Heart right ventricle (tissue), 16 donors: ENCODE measurements around the gene PLXNC1. TPM values are rescaled to one million over a fixed set of nuclear protein-coding genes. Genes with fewer than 3 reads are reported as not detected.
A peak's percentile ranks its signal among the peaks of the same experiment; 100 is the strongest.

Source experiments
- ATAC-seq, 8 donors: fragments of 200-7000 bp; cut with Tn5 transposase; one replicate each; pipeline ENCODE4 v1.9.1; 2020; ENCODE audit warnings: mild to moderate bottlenecking in 8 of 8, moderate library complexity in 8 of 8, moderate number of reproducible peaks in 1 of 8
- DNase-seq, 2 donors: peaks; one replicate each; pipeline ENCODE4 v3.0.0-alpha.2; 2020
- H3K27ac ChIP-seq, 10 donors: fragments of 200-600 bp; sonication (generic) in 2 of 10; one replicate each; pipeline versions ENCODE4 v1.5.0 to v1.8.0; 2020 to 2022; ENCODE audit warnings: mild to moderate bottlenecking in 3 of 10
- H3K27me3 ChIP-seq, 7 donors: fragments of 200-600 bp; one replicate each; pipeline ENCODE4 v1.8.0; 2021 to 2022; ENCODE audit warnings: mild to moderate bottlenecking in 2 of 7
- H3K36me3 ChIP-seq, 9 donors: fragments of 200-600 bp; sonication (generic) in 1 of 9; one replicate each; pipeline versions ENCODE4 v1.5.0 to v1.8.0; 2020 to 2022; ENCODE audit warnings: mild to moderate bottlenecking in 2 of 9
- H3K4me1 ChIP-seq, 9 donors: fragments of 200-600 bp; sonication (generic) in 1 of 9; one replicate each; pipeline versions ENCODE4 v1.5.0 to v1.8.0; 2020 to 2022; ENCODE audit warnings: mild to moderate bottlenecking in 4 of 9
- H3K4me3 ChIP-seq, 10 donors: fragments of 200-600 bp; sonication (generic) in 2 of 10; one replicate each; pipeline versions ENCODE4 v1.5.0 to v1.8.0; 2020 to 2022; ENCODE audit warnings: mild to moderate bottlenecking in 7 of 10, moderate library complexity in 2 of 10
- H3K9me3 ChIP-seq, 11 donors: fragments of 200-600 bp in 10 of 11; sonication (generic) in 2 of 11; one replicate each; pipeline versions ENCODE4 v1.5.0 to v1.8.0; 2013 to 2022; ENCODE audit warnings: mild to moderate bottlenecking in 2 of 11, control low read depth in 1 of 11, moderate library complexity in 1 of 11
- CTCF ChIP-seq, 9 donors: fragments of 200-600 bp; sonication (generic) in 2 of 9; IDR thresholded peaks; one replicate each; pipeline versions ENCODE4 v1.5.0 to v1.8.0; 2021 to 2022; ENCODE audit warnings: antibody characterized with exemption in 9 of 9, mild to moderate bottlenecking in 5 of 9, moderate library complexity in 1 of 9
- WGBS, 2 donors: extraction: QIAGEN DNeasy Blood & Tissue Kit; methylation state at CpG; one replicate each; pipeline ENCODE4 v1.1.7; 2013; ENCODE audit warnings: inconsistent platforms in 1 of 2; 5-methylcytosine and 5-hydroxymethylcytosine counted together
- intact Hi-C, 10 donors: fragments of 100-400 bp; cut with DNase I; formaldehyde crosslinking; loops; one replicate each; pipeline versions ENCODE4 v1.11.1 to v1.14.2; 2022
- polyA plus RNA-seq, 2 donors: library from polyadenylated mRNA; stranded (reverse); fragments of 200-250 nt; gene quantifications; one replicate each; pipeline ENCODE4 v1.2.3, GENCODE V29; 2013
- total RNA-seq, 10 donors: library from RNA; stranded (reverse); fragmentation: NEBNext Ultra II Directional in 3 of 10; extraction: Animal tissue kit (Norgen Biotek cat#: 25700) in 3 of 10; gene quantifications; one replicate each; pipeline versions ENCODE4 v1.2.1 to v1.2.4, GENCODE V29; 2021 to 2023
- donor health status: Arrhythmogenic right ventricular cardiomyopathy.
- donor health status: ischemic (EF 13 %, LVEDD 7.1; RV severe dilation, severe dysfunction).
- donor health status: healthy with polysubstance abuse.
- donor health status: DM: no; HTN: yes; CAD: no.
- donor health status: DM: no; HTN: no; CAD: no.
- donor health status: ischemic (EF 25% LVEDD 6.9; RV normal size, moderate dysfunction).
- donor health status: ischemic (EF 25% LVEDD 5.7; RV mildly dilated, moderate dysfunction).
- donor health status: healthy.
- donor health status: DM: yes; HTN: yes; CAD: no.
- donor health status: Ischemic cardiomyopathy.
- donor health status: ischemic (EF 35%, LVEDD 5.7; RV mildly dilated, moderate dysfunction).
- donor health status: nonischemic (EF 11% LVEDD 7.7; RV severe dilation, severe dysfunction).
- donor health status: DM: yes; HTN: yes; CAD: no.
- donor health status: PGD.
- donor health status: ischemic (EF 29% LVEDD 5.4; RV normal size, mild dysfunction).
- donor health status: nonischemic (EF 23%, LVEDD 6.1; RV moderate dilation, normal function).

The PLXNC1 gene
- total and polyA plus RNA-seq, 12 donors: 0.72 to 8.5 (median 2.7) TPM

DNA sequence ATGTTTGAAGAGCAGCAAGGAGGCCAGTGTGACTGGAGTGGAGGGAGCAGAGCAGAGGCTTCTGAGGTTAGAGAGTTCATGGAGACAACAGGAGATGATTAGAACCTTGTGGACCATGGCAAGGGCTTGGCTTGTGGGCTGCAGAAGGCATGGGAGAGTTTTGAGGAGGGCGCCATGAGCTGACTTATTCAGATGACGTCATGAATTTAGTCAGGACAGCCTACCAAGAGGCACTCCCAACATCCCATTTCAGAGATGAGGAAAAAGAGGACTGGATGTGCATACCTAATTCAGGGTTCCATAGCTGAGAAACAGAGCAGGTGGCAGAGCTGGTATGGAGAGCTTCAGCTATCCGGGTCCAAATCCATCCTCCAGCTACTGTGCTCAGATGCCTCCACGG, 101.8 kb downstream of the PLXNC1 start:
- ATAC-seq (no peak), DNase-seq (no peak)
- WGBS, 2 donors: 92 to 96% methylated on average over 4 of the region's 4 CpGs
- Histone ChIP-seq H3K4me1 (peaks cover 0 to 8% (median 0%) of the 10 kb centered on the region in 9 donors), H3K4me3 (no peak overlapping the region), H3K27ac (no peak overlapping the region), H3K9me3 (no peaks in the 10 kb centered on the region), H3K27me3 (no peaks in the 10 kb centered on the region), H3K36me3 (peaks cover 0 to 55% (median 0%) of the 10 kb centered on the region in 9 donors)
- no peak for TF ChIP-seq CTCF (IDR thresholded peaks at IDR 0.05)
- intact Hi-C loops: no loop called here

DNA sequence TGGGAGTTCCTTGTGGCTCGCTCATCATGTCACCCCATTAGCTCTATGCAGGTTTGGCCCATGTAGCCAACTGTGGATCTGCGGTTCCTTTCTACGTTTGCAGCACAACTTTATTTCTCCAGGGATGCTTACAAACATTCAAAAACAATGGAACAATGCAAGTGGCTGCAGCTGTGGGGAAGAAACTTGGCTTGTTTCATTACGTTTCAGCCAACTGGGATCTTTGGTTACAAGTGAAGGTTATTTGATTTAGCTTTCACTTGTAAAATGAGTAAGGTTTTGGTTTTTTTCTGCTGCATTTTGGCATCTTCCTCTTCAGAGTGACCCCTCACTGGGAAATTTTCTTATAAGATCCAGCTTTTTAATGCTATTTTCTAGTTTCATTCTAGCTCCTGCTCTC, 105.9 kb downstream of the PLXNC1 start:
- Histone ChIP-seq H3K4me3 (peak overlapping the region in 3 of 10 donors; percentile 4 to 24 (median 5)), H3K27me3 (no peaks in the 10 kb centered on the region), H3K9me3 (no peaks in the 10 kb centered on the region), H3K4me1 (peaks cover 0 to 12% (median 0%) of the 10 kb centered on the region in 9 donors), H3K36me3 (peaks cover 0 to 49% (median 0%) of the 10 kb centered on the region in 9 donors), H3K27ac (peak overlapping the region in 7 of 10 donors; percentile 1 to 70 (median 35))
- no peak for TF ChIP-seq CTCF (IDR thresholded peaks at IDR 0.05)
- DNase-seq: no peak
- ATAC-seq: peak in 3 of 8 donors; percentile 25 to 65 (median 61)
- WGBS, 2 donors: 62 to 67% methylated on average over 4 of the region's 4 CpGs
- intact Hi-C loops: no loop called here

DNA sequence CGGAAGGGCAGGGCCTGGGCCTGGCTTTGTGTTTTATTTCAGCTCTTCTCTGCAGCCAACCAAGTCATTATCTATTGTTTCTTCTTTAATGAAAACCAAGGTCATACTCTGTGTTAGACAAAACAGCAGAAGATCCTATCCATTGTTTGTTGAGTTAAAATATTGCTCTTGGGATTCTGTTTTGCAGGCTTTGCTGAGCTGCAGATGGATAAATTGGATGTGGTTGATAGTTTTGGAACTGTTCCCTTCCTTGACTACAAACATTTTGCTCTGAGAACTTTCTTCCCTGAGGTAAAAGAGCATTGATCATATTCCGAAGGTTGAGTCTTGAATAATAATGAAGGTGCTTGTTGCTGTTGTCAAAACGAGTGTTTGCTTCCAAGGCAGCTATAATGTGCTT, 106.6 kb downstream of the PLXNC1 start:
- Histone ChIP-seq H3K4me3 (peak overlapping the region in 2 of 10 donors; percentile 4 to 24), H3K27me3 (no peaks in the 10 kb centered on the region), H3K27ac (peak overlapping the region in 5 of 10 donors; percentile 1 to 63 (median 19)), H3K9me3 (no peaks in the 10 kb centered on the region), H3K36me3 (peaks cover 0 to 50% (median 0%) of the 10 kb centered on the region in 9 donors), H3K4me1 (peaks cover 0 to 12% (median 0%) of the 10 kb centered on the region in 9 donors)
- DNase-seq (no peak), ATAC-seq (peak in 1 of 8 donors; percentile 45)
- whole genome bisulfite sequencing, 2 donors: 68 to 77% methylated on average over 3 of the region's 3 CpGs
- intact Hi-C loops: loop anchor here in 1 of 10 donors (5.0 kb wide), 1 partner anchor 37 kb away; no protein-coding TSS in a partner anchor
- no peak for TF ChIP-seq CTCF (IDR thresholded peaks at IDR 0.05)

- TF ChIP-seq CTCF (IDR thresholded peaks at IDR 0.05): no peak
- Histone ChIP-seq H3K9me3 (no peaks in the 10 kb centered on the region), H3K4me3 (no peak overlapping the region), H3K27me3 (no peaks in the 10 kb centered on the region), H3K4me1 (peaks cover 0 to 16% (median 4%) of the 10 kb centered on the region in 9 donors), H3K36me3 (peaks cover 0 to 50% (median 0%) of the 10 kb centered on the region in 9 donors), H3K27ac (peak overlapping the region in 3 of 10 donors; percentile 14 to 29 (median 19))
- intact Hi-C loops: loop anchor here in 1 of 10 donors (5.0 kb wide), 1 partner anchor 37 kb away; no protein-coding TSS in a partner anchor
- ATAC-seq (no peak), DNase-seq (no peak)
These were observed 107.1 kb downstream of the PLXNC1 start for GRCh38 chr12:94255428-94255827.
